HG02588 (cell line): ENCODE measurements around the gene ARMC3.
"Not testable (repeated sequence)": the region's sequence is repeated elsewhere in the genome, so short reads cannot be mapped to it uniquely, and the experiment has no call there.

ENCODE experiments used
- ATAC-seq: cut with Tn5 transposase; IDR thresholded peaks from one replicate; pipeline ENCODE4 v1.9.1; 2021; ENCODE audit warnings: mild to moderate bottlenecking, moderate library complexity; ENCODE audit not compliant: unreplicated experiment

ARMC3 gene

GRCh38 chr10:22927166-22927565, 687 bp upstream of the ARMC3 start:
- ATAC-seq = no peak

- ATAC-seq = not testable (repeated sequence)
Observed at GRCh38 chr10:22929053-22929452, 1.2 kb downstream of the ARMC3 start.

GRCh38 chr10:22931948-22932347, 4.1 kb downstream of the ARMC3 start:
- peak; percentile 55 for ATAC-seq

GRCh38 chr10:22932626-22933370, 4.9 kb downstream of the ARMC3 start:
- ATAC-seq = no peak

- ATAC-seq = no peak
Observed at GRCh38 chr10:22934726-22935125, 6.9 kb downstream of the ARMC3 start.

GRCh38 chr10:22942437-22942836, 14.6 kb downstream of the ARMC3 start:
- ATAC-seq = no peak

- peak; percentile 80 for ATAC-seq
Observed at GRCh38 chr10:22945934-22946673, 18.3 kb downstream of the ARMC3 start.

GRCh38 chr10:22954970-22955369, 27.1 kb downstream of the ARMC3 start:
- no peak for ATAC-seq

- no peak for ATAC-seq
Observed at GRCh38 chr10:22958338-22958737, 30.5 kb downstream of the ARMC3 start.

- ATAC-seq = no peak
Observed at GRCh38 chr10:22959292-22959691, 31.4 kb downstream of the ARMC3 start.

GRCh38 chr10:22959950-22960349, 32.1 kb downstream of the ARMC3 start:
- no peak for ATAC-seq

GRCh38 chr10:22962817-22963216, 35.0 kb downstream of the ARMC3 start:
- ATAC-seq = no peak

GRCh38 chr10:22969704-22970103, 41.9 kb downstream of the ARMC3 start:
- ATAC-seq = no peak

GRCh38 chr10:22976534-22976933, 48.7 kb downstream of the ARMC3 start:
- ATAC-seq = no peak

- no peak for ATAC-seq
Observed at GRCh38 chr10:22977751-22978150, 49.9 kb downstream of the ARMC3 start.

GRCh38 chr10:22978287-22978686, 50.4 kb downstream of the ARMC3 start:
- ATAC-seq = no peak

- no peak for ATAC-seq
Observed at GRCh38 chr10:22978918-22979317, 51.1 kb downstream of the ARMC3 start.

- ATAC-seq = no peak
Observed at GRCh38 chr10:22980822-22981221, 53.0 kb downstream of the ARMC3 start.

- ATAC-seq = no peak
Observed at GRCh38 chr10:22984066-22984465, 56.2 kb downstream of the ARMC3 start.

- no peak for ATAC-seq
Observed at GRCh38 chr10:22986771-22987542, 59.1 kb downstream of the ARMC3 start.

- peak; percentile 63 for ATAC-seq
Observed at GRCh38 chr10:22988581-22989360, 60.9 kb downstream of the ARMC3 start.
